H1 (cell line): ENCODE data around the gene CD38. TPM values are rescaled to one million over a fixed set of nuclear protein-coding genes. Genes with fewer than 3 reads are reported as not detected.

ENCODE experiments used
- POLR2AphosphoS5 ChIP-seq: IDR thresholded peaks from 2 replicates; pipeline ENCODE4 v1.6.1; 2011; ENCODE audit warnings: low read depth, low read length
- polyA plus RNA-seq, 7 experiments: library from polyadenylated mRNA; depleted of rRNA in 3 of 7; stranded (reverse) in 5 of 7; unstranded in 2 of 7; fragments of >200 nt in 5 of 7; fragments of 200-250 nt in 2 of 7; gene quantifications; 1 replicate in 5 of 7; 2 replicates in 1 of 7; 4 replicates in 1 of 7; pipeline versions ENCODE4 v1.2.1 to v1.2.3, GENCODE V29; 2011 to 2013; ENCODE audit warnings: missing spikeins in 2 of 7, mixed read lengths in 2 of 7
- total RNA-seq: library from RNA; stranded (reverse); fragmentation: NEBNext Ultra II Directional; extraction: Animal tissue kit (Norgen Biotek cat#: 25700); gene quantifications from 2 replicates; pipeline ENCODE4 v1.2.1, GENCODE V29; 2021

CD38 gene
- total and polyA plus RNA-seq, 2 of the 8 experiments (the other 6 are each of a cell fraction or from before 2014, with no cell fraction given) = 0.14 to 0.24 TPM

GRCh38 chr4:15832523-15833451 lies 54.7 kb downstream of the CD38 start (continued):
- TF ChIP-seq POLR2AphosphoS5 = no peak
